Spleen (tissue), 7 donors: ENCODE results near the gene DUSP10.

Experiments used
- POLR2A ChIP-seq, 3 donors: fragments of 450-650 bp; IDR thresholded peaks; one replicate each; pipeline ENCODE4 v1.5.1; 2017; ENCODE audit warnings: antibody characterized with exemption in 3 of 3, mild to moderate bottlenecking in 1 of 3
- POLR2AphosphoS5 ChIP-seq, 3 donors: sonication (generic); formaldehyde crosslinking; IDR thresholded peaks; one replicate each; pipeline ENCODE4 v1.5.1; 2017; ENCODE audit warnings: antibody characterized with exemption in 3 of 3
- TF ChIP-seq, protein P1 (sequence below), 11 experiments: fragments of 200-600 bp in 7 of 11; fragments of 450-650 bp in 4 of 11; sonication (generic) in 4 of 11; IDR thresholded peaks in 8 of 11; conservative IDR thresholded peaks in 3 of 11; 1 replicate in 7 of 11; 2 replicates in 4 of 11; pipeline versions ENCODE4 v1.4.0 to v1.8.0; 2016 to 2021; ENCODE audit warnings: antibody characterized with exemption in 11 of 11, inconsistent platforms in 4 of 11, mild to moderate bottlenecking in 1 of 11
- donor health status: DM: no; HTN: no; CAD: no; lungs with moderate emphysema.
- donor health status: DM: no; HTN: no; CAD: no.
- donor health status: DM: no; HTN: no; CAD: no.

DNA sequence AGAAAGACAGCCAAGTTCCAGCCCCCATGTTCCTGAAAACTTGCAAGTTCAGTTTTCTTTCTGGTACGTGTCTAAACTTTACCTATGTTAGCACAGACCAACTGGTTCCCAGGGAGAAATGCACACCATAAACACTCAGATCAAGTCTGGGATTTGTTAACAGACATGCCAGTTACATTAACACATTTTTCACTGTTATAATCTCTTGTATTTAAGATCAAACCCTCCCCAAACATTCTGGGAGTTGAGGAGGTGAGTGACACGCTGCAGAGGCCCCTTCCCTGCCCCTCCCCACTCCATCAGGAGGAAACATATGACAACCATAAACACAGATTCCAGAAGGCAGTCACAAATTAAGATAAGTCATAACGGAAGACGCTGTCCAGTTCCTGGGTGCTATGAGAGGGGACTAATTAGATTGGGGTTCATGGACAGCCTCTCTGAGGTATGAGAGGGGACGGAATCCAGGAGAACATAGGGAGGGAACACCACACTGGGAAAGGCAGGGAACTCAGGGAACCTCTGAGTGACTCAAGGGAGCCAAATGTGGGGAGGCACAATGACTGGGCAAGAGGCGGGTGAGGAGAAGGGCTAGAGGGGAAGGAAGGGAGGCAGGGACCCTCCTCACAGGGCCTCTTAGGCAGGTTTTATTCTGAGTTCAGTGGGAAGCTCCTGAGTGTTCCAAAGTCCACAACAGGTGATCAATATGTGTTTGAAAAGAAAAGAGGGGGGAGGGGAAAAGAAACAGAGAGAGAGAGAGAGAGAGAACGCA is 25.0 kb downstream of the DUSP10 start:
- TF ChIP-seq POLR2A (IDR thresholded peaks at IDR 0.05) (no peak), POLR2AphosphoS5 (IDR thresholded peaks at IDR 0.05) (no peak)
- TF ChIP-seq, protein P1, sequence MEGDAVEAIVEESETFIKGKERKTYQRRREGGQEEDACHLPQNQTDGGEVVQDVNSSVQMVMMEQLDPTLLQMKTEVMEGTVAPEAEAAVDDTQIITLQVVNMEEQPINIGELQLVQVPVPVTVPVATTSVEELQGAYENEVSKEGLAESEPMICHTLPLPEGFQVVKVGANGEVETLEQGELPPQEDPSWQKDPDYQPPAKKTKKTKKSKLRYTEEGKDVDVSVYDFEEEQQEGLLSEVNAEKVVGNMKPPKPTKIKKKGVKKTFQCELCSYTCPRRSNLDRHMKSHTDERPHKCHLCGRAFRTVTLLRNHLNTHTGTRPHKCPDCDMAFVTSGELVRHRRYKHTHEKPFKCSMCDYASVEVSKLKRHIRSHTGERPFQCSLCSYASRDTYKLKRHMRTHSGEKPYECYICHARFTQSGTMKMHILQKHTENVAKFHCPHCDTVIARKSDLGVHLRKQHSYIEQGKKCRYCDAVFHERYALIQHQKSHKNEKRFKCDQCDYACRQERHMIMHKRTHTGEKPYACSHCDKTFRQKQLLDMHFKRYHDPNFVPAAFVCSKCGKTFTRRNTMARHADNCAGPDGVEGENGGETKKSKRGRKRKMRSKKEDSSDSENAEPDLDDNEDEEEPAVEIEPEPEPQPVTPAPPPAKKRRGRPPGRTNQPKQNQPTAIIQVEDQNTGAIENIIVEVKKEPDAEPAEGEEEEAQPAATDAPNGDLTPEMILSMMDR (IDR thresholded peaks at IDR 0.05 in 8 of 11, conservative IDR thresholded peaks at IDR 0.05 in 3 of 11) = no peak
